ENCODE data around the gene CD1B. TPM values are rescaled to one million over a fixed set of nuclear protein-coding genes. Genes with fewer than 3 reads are reported as not detected.

Gene CD1B
- total RNA-seq, 1 donor from 2014 or later = not detected

- H3K4me1 Mint-ChIP-seq = peaks cover 6% of the 10 kb centered on the region
- TF ChIP-seq CTCF (conservative IDR thresholded peaks at IDR 0.05) = no peak
- DNase-seq (ENCODE audit: low read depth, low spot score) = no peak
- H3K9me3 Mint-ChIP-seq = peaks cover 3% of the 10 kb centered on the region
- H3K36me3 Mint-ChIP-seq (ENCODE audit: low read depth) = no peaks in the 10 kb centered on the region
- H3K27me3 Mint-ChIP-seq (ENCODE audit: low read depth) = peaks cover 2% of the 10 kb centered on the region
- H3K4me3 Mint-ChIP-seq = no peak overlapping the region
- H3K27ac Mint-ChIP-seq (ENCODE audit: unreplicated experiment) = no peak overlapping the region
These were observed 31.2 kb upstream of the CD1B start for GRCh38 chr1:158362482-158362881.

GRCh38 chr1:158357441-158357840, 26.1 kb upstream of the CD1B start:
- Mint-ChIP-seq H3K36me3 (ENCODE audit: low read depth) (no peaks in the 10 kb centered on the region), H3K27me3 (ENCODE audit: low read depth) (peaks cover 24% of the 10 kb centered on the region), H3K4me1 (peaks cover 6% of the 10 kb centered on the region), H3K4me3 (no peak overlapping the region), H3K27ac (ENCODE audit: unreplicated experiment) (no peak overlapping the region), H3K9me3 (peaks cover 3% of the 10 kb centered on the region)
- no peak for TF ChIP-seq CTCF (conservative IDR thresholded peaks at IDR 0.05)
- DNase-seq (ENCODE audit: low read depth, low spot score) = no peak

GRCh38 chr1:158356616-158357015, 25.3 kb upstream of the CD1B start:
- Mint-ChIP-seq H3K36me3 (ENCODE audit: low read depth) (no peaks in the 10 kb centered on the region), H3K4me1 (peaks cover 6% of the 10 kb centered on the region), H3K27me3 (ENCODE audit: low read depth) (peaks cover 22% of the 10 kb centered on the region), H3K9me3 (no peaks in the 10 kb centered on the region), H3K4me3 (no peak overlapping the region), H3K27ac (ENCODE audit: unreplicated experiment) (no peak overlapping the region)
- TF ChIP-seq CTCF (conservative IDR thresholded peaks at IDR 0.05) = no peak
- no peak for DNase-seq (ENCODE audit: low read depth, low spot score)

GRCh38 chr1:158355773-158356285, 24.5 kb upstream of the CD1B start:
- Mint-ChIP-seq H3K9me3 (no peaks in the 10 kb centered on the region), H3K27ac (ENCODE audit: unreplicated experiment) (no peak overlapping the region), H3K4me1 (peaks cover 6% of the 10 kb centered on the region), H3K4me3 (no peak overlapping the region), H3K27me3 (ENCODE audit: low read depth) (peaks cover 22% of the 10 kb centered on the region), H3K36me3 (ENCODE audit: low read depth) (no peaks in the 10 kb centered on the region)
- no peak for TF ChIP-seq CTCF (conservative IDR thresholded peaks at IDR 0.05)
- DNase-seq (ENCODE audit: low read depth, low spot score) = no peak

GRCh38 chr1:158354255-158354654, 22.9 kb upstream of the CD1B start:
- Mint-ChIP-seq H3K27ac (ENCODE audit: unreplicated experiment) (no peak overlapping the region), H3K36me3 (ENCODE audit: low read depth) (no peaks in the 10 kb centered on the region), H3K9me3 (no peaks in the 10 kb centered on the region), H3K27me3 (ENCODE audit: low read depth) (peaks cover 22% of the 10 kb centered on the region), H3K4me1 (no peaks in the 10 kb centered on the region), H3K4me3 (no peak overlapping the region)
- no peak for TF ChIP-seq CTCF (conservative IDR thresholded peaks at IDR 0.05)
- no peak for DNase-seq (ENCODE audit: low read depth, low spot score)

All from neural crest cell (in vitro differentiated cells).